ENCODE data around the gene NUDT5.

NUDT5 gene

DNA sequence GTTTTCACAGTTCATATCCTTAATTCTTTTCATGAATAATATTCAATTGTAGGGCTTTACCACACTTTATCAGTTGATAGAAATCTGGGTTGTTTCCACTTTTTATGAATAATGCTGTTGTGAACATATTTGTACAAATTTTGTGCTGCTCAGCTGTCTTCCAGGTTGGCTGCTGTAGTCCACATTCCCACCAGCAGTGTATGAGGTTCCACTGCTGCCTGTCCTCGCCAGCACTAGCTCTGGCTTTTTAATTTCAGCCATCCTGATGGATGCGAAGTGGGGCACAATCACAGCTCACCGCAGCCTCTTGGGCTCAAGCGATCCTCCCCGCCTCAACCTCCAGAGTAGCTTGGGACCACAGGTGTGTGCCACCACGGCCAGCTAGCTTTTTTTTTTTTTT is 32.8 kb downstream of the NUDT5 start:
- no peak for DNase-seq (ENCODE audit: low spot score)

DNA sequence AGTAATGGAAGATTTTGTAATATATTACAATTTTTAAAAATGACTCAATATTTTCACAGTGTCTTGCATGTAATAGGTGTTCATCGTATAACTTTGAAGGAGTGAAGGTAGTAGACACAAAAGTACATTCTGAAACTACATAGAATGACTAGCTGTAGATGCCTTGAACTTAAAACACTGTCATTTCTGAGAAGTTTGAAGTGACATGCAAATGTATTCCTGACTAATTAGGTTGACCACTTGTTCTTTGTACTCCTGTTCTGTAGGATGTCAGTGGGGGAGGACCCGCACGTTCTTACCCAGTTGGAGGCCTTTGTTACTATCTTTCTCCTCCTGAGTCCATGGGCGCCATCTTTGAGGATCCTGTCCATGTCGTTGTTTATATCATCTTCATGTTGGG is 35.0 kb downstream of the NUDT5 start:
- DNase-seq (ENCODE audit: low spot score): no peak

DNA sequence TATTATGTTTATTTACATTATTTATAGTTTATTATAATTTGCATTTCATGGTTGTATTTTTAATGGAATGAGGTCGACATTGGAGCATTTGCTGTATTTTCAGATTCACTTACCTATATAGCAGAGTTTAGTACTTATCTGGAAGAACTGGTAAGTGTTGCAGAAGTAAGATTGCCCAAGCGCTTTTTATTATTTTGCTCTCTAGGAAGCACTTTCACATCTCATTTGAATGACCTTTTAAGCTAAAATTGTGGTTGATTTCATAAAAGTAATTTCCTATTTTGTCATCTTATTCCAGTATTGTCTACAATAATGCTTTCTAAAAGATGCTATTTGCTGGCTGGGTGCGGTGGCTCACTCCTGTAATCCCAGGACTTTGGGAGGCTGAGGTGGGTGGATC is 37.6 kb downstream of the NUDT5 start:
- DNase-seq (ENCODE audit: low spot score): no peak

DNA sequence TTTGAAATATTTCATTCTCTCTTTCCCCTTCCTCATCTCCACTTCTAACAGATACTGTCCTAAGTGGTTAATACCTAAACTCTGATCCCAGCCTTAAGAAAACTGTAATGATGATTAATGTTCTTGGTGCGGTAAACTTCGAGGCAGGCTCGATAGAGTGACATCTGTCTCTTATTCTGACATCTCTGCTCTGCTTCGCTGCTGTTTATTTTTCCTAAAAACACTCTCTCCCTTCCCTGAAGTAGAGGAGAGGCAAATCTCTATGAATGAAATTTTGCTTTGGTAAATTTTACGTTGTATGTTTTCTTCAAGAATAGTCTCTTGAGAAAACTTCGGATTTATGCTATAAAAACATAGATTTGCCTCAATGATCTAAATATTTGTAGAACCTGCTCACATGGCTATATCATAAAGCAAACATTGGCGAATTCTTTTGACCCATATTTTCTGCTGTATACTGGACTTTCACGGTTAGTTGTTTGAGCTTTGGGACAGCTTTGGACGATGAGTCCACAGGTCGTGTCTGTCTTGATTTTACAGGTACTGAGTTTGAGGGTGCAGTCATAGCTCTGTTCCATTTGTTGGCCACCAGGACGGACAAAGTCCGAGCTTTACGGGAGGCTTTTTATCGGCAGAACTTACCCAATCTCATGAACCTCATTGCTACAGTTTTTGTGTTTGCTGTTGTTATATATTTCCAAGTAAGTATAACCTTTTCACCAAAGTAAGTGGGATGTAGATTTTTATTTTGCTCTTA is 39.1 kb downstream of the NUDT5 start:
- DNase-seq (ENCODE audit: low spot score): no peak

DNA sequence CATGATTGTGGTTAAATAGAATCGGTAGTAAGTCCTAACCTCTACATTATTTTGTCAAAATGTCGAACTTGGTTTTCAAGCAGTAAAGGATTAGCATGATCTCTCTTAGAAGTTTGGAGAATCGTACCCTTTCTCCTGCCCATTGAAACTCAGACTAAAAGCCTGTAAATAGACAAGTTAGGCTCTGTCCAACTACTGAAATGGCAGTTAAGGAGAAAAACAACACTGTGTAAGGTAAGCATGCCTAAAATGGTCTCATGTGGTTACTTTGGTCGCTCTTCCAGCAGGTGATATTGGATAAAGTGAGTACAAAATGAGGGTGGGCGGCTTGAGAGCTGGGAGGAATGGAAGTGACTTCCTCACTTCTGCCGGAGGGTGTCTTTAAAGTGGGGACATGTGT is 41.2 kb downstream of the NUDT5 start:
- DNase-seq (ENCODE audit: low spot score): no peak

DNA sequence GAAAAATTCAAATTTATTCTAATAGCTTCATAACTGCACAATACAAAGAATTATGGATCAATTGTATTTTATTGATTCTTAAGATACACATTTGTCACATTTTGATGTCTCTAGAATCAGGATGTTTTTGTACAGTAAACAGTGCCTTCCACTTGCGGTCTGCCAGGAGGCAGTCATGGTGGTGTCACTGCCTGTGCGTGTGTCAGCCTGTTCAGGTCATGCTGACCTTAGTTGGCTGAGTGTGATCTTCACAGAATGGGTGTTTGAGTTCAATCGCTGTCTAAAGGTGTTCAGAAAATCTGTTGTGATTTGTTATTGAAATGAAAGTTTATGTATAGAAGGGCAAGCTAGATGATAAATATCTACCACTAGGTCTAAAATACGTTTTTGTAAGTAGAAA is 45.5 kb downstream of the NUDT5 start:
- no peak for DNase-seq (ENCODE audit: low spot score)

DNA sequence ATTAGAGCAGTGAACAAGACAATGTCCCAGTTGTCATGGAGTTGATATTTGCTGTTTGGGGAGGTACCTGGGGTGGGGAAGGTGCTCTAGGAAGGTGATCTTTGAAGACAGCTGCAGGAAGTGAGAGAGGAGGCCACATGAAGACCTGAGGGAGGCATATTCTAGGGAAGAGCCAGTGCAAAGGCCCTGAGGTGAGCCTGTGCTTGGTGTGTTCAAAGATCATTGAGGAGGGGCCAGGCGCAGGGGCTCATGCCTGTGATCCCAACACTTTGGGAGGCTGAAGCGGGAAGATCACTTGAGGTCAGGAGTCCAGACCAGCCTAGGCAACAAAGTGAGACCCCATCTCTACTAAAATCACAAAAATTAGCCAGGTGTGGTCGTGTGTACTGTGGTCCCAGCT is 51.2 kb downstream of the NUDT5 start:
- DNase-seq (ENCODE audit: low spot score): no peak

DNA sequence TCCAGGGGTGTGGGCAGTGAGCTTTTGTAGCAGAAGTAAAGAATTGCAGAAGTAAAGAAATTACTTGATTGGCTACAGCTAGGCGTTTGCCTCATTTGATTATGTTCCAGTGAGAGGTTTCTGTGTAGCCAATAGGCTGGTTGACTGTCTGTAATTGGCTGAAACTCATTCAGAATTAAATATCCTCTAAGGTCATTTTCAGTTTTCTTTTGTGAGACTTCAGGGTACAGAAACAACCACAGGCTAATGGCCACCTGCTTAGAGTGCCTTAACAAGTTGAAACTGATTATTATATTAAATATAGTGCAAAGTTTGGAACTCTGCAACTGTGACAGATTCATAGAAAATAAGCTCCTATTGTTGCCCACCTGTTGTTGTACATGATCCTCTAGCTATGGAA is 55.7 kb downstream of the NUDT5 start:
- DNase-seq (ENCODE audit: low spot score): no peak

DNA sequence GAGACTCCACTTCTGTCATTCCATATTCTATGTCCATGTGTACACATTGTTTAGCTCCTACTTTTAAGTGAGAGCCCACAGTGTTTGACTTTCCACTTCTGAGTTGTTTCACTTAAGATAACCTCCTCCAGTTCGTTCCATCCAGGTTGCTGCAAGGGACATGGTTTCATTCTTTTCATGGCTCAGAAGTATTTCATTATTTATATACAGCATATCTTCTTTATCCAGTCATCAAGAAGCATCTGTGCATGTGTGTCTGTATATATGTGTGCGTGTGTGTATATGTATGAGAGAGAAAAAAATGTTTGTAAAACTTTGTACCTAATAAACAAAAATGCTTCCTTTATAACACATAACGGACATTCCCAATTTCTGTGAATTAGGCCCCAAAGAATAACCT is 60.1 kb downstream of the NUDT5 start:
- DNase-seq (ENCODE audit: low spot score): no peak

DNA sequence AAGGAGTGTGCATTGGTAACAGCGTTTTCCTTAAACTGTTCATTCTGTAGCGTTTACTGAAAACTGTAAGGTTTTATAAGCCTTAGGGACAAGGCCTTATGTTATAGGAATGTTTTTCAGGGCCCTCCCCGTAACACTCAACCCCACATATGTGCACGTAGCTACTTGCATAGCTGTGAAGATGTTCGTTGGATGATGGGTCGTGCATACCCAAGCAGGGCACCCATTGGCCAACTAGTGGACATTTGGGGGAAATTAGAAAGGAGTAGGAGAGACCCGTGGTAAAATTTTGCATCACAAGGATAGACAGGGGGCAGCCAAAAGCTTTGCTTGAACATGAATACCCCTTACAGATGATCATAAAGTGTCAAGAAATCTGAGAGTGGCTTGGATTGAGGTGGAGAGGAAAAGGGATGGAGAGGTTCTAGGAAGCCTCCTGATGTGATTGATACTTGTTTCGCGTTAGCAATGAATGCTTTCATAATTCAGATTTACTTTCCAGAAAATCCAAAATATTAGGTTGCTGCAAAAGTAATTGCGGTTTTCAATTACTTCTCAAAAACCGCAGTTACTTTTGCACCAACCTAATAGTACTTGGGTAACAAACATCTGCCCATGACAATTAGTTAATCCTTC is 65.3 kb downstream of the NUDT5 start:
- DNase-seq (ENCODE audit: low spot score): peak; percentile 69

DNA sequence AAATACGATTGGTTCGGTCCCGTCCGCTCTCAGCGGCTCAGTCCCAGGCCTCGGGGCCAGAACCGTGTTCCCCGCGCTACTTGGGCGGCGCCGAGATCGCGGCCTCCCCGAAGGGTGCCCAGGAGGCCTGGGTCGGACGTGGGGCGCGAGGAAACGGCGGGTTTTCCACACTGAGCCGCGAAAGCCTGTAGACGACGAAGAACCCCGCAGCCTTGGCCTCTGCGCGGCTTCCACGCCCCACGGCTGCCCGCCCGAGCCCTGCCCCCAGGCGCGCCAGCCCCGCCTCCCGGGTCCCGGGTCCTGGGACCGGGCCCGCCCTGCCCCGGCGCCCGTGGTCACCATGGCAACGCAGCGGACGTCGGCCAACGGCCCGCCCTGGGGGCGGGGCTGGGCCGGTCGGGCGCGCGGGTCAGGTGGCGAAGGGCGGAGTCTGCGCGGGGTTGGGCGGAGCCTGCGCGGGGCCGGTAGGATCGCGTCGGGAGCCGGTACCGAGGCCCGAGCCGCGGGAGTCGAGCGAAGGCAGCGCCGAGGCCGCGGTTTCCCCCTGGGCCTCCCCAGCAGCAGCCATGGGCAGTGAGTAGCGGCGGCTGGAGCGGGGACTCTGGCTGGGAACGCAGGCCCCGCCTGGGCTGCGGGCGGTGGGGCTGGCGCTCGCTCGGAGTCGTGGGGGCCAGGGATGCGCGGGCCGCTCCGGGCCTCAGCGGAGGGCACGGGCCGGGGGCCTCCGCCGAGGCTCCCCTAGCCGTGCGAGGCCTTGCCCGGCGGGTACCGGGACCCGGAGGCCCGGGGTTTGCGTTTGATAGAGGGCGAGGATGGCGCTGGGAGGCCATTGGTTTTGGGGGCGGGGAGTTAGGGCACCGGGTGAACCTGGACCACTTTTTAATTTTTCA is 66.2 kb downstream of the NUDT5 start, which contains the start of gene SEC61A2:
Gene SEC61A2 (plus strand): TSS at position 456 of the 890 bp plus-strand sequence. CDS start 111 bp downstream, at position 567.
- peak; percentile 93 for DNase-seq (ENCODE audit: low spot score)

DNA sequence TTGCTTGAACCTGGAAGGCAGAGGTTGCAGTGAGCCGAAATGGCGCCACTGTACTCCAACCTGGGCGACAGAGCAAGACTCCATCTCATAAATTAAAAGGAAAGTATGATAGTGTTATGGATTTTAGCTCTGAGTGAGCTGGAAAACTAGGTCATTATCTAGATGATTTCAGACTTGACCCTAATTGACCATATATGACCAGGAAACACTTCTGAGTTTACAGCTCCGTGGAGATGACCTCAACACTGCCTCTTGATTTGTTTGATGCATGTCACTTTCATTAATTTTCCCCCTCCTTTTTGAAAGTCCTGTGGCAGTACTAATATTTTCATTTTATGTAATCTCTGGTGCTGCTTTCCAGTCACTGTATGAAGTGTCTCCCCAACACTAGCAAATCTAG is 74.0 kb downstream of the NUDT5 start:
- DNase-seq (ENCODE audit: low spot score): no peak

All from globus pallidus (tissue), 1 donor.